Superior temporal gyrus (tissue), 1 donor: ENCODE results near the gene INO80C.
"Not testable (repeated sequence)": the region's sequence is repeated elsewhere in the genome, so short reads cannot be mapped to it uniquely, and the experiment has no call there.

ENCODE experiments used
- DNase-seq: peaks from one replicate; pipeline ENCODE4 v3.0.0-alpha.2; 2016; ENCODE audit errors: extremely low spot score

Gene INO80C

GRCh38 chr18:35489281-35489680, 8.5 kb downstream of the INO80C start:
- not testable (repeated sequence) for DNase-seq

- DNase-seq = not testable (repeated sequence)
Measured at GRCh38 chr18:35488396-35488795, 9.4 kb downstream of the INO80C start.

GRCh38 chr18:35487525-35487924, 10.2 kb downstream of the INO80C start:
- not testable (repeated sequence) for DNase-seq

- DNase-seq = no peak
Measured at GRCh38 chr18:35485852-35486251, 11.9 kb downstream of the INO80C start.

GRCh38 chr18:35484034-35484433, 13.7 kb downstream of the INO80C start:
- DNase-seq = no peak

DNA sequence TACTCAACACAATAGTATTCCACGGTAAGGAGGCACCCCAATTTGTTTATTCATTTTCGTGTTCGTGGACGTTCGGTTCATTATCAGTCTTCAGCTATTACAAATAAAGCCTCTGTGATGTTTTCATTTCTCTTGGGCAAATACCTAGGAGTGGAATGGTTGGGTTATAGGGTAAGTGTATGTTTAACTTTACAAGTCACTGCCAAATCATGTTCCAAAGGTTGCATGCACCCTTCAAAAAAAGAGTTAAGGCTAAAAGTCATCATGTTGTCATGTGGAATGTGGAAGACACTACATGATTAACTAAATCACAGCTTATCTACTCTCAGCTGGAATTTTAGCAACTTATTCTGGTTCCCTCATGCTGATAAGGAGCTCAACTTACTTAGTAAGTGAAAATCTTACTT, 15.8 kb downstream of the INO80C start:
- no peak for DNase-seq

DNA sequence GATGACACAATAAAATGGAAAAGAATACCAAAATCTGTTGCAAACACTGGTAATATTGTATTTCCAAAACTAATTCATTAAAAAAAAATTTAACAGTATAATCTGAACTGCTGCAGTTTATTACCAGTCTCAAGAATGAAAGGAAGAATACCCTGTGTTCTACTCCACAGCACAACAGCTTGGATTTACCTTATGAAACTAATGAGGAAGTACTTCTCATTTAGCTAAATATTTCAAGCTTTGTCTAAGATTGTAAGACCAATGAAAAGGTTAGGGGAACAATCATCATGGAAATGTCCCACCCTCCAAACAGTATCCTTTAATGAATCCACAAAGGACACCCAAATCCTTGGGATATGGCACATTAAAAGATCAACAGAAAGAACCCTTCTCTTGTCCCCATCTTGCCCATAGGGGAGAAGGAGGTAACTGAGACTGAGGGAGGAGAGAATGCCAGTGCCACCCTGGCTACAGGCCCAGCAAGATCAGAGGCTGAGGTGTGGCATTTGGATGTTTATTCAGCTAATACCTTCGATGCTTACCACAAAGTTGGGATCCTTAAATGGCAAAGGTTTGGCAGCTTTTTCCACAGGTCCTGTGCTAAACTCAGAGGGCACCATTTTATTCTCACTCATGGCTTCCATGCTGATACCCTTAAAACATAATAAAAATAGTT, 17.7 kb downstream of the INO80C start:
- DNase-seq = no peak

DNA sequence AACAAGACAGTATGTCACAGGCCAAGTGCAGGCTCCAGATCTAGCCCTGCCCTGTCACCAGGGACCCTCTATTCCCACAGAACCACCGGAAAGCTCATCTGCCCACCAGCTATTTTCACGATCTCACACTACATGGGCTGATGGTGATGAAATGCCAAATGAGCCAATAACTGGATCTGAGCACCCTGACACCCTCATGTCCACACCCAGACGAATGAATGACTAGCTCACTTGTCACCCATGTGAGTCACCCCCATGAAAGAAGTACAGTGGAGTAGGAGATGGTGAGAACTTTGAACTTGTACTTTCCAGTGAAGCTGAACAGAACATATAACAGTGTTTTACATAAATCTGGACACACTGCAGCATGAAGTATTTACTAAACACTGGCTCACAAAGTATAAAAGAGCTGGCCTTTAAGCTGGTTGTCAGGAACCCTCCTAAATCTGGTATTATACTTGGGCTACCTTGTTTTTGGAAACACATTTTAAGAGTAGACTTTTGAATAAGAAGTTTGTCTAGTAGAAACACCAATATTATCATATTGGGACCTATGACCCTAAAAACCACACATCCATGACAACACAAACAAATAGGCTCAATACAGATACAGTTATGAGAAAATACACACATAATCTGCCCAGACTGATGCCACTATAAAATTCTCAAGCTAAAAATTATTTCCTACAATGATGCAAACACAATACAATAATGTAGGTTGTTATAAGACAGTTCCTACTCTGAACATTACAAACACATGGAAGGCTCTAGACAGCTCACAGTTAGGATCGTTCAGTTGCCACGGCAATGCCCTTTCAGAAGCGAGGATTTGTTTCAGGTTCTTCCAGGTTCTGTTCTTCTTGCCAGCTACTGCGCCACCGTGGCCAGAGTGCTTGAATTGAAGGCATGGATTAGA, 19.0 kb downstream of the INO80C start:
- no peak for DNase-seq

- no peak for DNase-seq
Measured at GRCh38 chr18:35477974-35478373, 19.8 kb downstream of the INO80C start.

DNA sequence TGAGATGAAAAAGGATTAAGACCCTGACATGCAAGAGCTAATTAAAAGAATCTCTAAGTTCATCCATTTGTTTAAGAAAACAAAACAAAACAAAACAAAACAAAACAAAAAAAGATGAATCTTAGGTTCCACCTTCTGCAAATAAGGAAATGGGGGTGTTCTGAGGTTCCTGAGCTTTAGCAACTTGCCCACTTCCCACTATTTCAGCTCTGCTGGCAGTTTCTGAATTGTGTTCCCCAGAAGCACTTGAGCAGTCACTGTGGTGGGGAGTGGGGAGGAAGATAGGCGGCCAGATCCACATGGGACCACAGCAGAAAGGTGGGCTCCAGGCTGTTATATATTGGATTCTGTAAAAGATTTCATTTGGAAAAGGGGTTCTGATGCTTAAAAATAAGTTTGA, 20.3 kb downstream of the INO80C start:
- no peak for DNase-seq

DNA sequence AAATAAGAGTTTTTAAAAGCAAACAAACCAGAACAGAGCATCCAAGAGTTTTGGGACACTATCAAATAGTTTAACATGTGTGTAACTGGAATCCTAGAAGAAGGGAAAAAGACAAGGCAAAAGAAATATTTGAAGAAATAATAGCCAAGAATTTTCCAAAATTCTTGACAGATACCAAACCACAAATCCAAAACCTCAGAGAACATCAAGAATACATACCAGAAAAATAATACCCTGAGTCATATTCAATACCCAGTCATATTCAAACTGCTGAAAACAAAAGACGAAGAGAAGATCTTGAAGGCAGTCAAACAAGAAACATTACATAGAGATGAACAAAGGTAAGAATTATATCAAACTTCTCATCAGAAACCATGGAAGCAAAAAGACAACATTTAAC, 22.9 kb downstream of the INO80C start:
- DNase-seq = no peak

GRCh38 chr18:35473562-35473961, 24.2 kb downstream of the INO80C start:
- DNase-seq = no peak

- DNase-seq = no peak
Measured at GRCh38 chr18:35470435-35470834, 27.3 kb downstream of the INO80C start.

GRCh38 chr18:35469725-35470124, 28.0 kb downstream of the INO80C start:
- no peak for DNase-seq

- DNase-seq = no peak
Measured at GRCh38 chr18:35468711-35469110, 29.0 kb downstream of the INO80C start.

- DNase-seq = no peak
Measured at GRCh38 chr18:35467624-35468016, 30.1 kb downstream of the INO80C start.

- DNase-seq = no peak
Measured at GRCh38 chr18:35466815-35467623, 30.7 kb downstream of the INO80C start.

DNA sequence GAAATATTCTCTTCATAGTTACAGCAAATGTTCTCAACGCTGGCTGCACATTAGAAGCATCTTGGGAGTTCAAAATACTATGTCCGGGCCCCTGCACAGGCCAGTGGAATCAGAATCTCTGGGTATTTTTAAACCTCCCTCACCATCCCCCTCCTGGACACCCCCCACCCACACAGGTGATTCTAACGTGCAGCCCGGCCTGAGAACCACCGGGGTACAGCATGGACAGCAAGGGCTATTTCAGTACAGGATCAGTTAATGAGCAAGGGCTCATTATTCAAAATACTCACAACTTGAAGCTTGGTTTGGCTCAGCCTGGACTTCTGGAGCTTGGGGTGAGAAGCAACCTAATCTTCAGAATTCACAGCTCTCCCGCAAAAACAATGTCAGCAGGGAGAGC, 31.4 kb downstream of the INO80C start:
- DNase-seq = no peak

DNA sequence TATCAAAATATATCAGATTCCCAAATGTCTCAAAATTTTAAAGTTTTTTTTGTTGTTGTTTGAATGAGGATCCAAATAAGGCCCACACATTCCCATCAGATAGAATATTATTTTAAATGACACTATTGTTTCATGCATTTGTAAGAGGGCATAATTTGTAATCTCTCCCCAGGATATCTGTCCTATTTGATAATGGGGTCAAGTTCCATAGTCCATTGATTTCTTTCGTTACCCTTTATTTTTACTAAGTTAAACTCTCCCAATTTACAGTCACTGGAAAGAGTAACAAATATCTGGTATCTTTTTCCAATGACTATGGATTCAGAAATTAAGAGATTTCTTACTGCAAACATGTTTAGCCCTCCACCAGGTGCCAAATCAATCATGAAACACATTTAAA, 32.4 kb downstream of the INO80C start:
- DNase-seq = no peak

- no peak for DNase-seq
Measured at GRCh38 chr18:35464831-35465279, 32.9 kb downstream of the INO80C start.

GRCh38 chr18:35463827-35464226, 33.9 kb downstream of the INO80C start:
- DNase-seq = no peak

- no peak for DNase-seq
Measured at GRCh38 chr18:35463050-35463449, 34.7 kb downstream of the INO80C start.
